Pancreas (tissue), 10 donors: Measurements from ENCODE around the gene AFAP1L2. TPM values are rescaled to one million over a fixed set of nuclear protein-coding genes. Genes with fewer than 3 reads are reported as not detected.

ENCODE experiments used
- ATAC-seq, 4 donors: fragments of 200-7000 bp; cut with Tn5 transposase; one replicate each; pipeline versions ENCODE4 v1.8.0 to v1.9.1; 2020; ENCODE audit warnings: mild to moderate bottlenecking in 4 of 4, moderate library complexity in 4 of 4
- DNase-seq, 6 donors: peaks; one replicate each; pipeline ENCODE4 v3.0.0-alpha.2; 2020
- FAIRE-seq: peaks from 2 replicates; lab custom pipeline; 2012; peaks lifted over from hg19 to GRCh38; lab: Jason Lieb, UNC
- H3K27ac ChIP-seq, 4 donors: fragments of 200-600 bp; sonication (generic); 1 replicate in 3 of 4; 2 replicates in 1 of 4; pipeline versions ENCODE4 v1.5.0 to v1.8.0; 2020
- H3K27me3 ChIP-seq, 4 donors: fragments of 200-600 bp; one replicate each; pipeline ENCODE4 v1.8.0; 2021
- H3K36me3 ChIP-seq, 3 donors: fragments of 200-600 bp; sonication (generic) in 1 of 3; one replicate each; pipeline versions ENCODE4 v1.5.0 to v1.8.0; 2020 to 2021
- H3K4me1 ChIP-seq, 3 donors: fragments of 200-600 bp; one replicate each; pipeline ENCODE4 v1.8.0; 2021
- H3K4me3 ChIP-seq, 4 donors: fragments of 200-600 bp; sonication (generic) in 2 of 4; one replicate each; pipeline versions ENCODE4 v1.5.0 to v1.8.0; 2020 to 2021
- H3K9me3 ChIP-seq, 4 donors: fragments of 200-600 bp; one replicate each; pipeline ENCODE4 v1.8.0; 2021
- CTCF ChIP-seq, 4 donors: fragments of 200-600 bp; sonication (generic) in 3 of 4; IDR thresholded peaks; one replicate each; pipeline versions ENCODE4 v1.5.0 to v1.8.0; 2021; ENCODE audit warnings: antibody characterized with exemption in 4 of 4
- WGBS, 2 donors: extraction: QIAGEN DNeasy Blood & Tissue Kit; methylation state at CpG; one replicate each; pipeline ENCODE4 v1.1.7; 2013; 5-methylcytosine and 5-hydroxymethylcytosine counted together
- intact Hi-C, 3 donors: fragments of 100-400 bp; cut with DNase I; formaldehyde crosslinking; loops; one replicate each; pipeline versions ENCODE4 v1.11.1 to v1.14.2; 2022
- polyA plus RNA-seq, 2 donors: library from polyadenylated mRNA; stranded (reverse); fragments of 200-250 nt; gene quantifications; one replicate each; pipeline ENCODE4 v1.2.3, GENCODE V29; 2013
- total RNA-seq, 6 donors: library from RNA; stranded (reverse); fragmentation: NEBNext Ultra II Directional in 4 of 6; extraction: Animal tissue kit (Norgen Biotek cat#: 25700) in 4 of 6; gene quantifications; one replicate each; pipeline versions ENCODE4 v1.2.1 to v1.2.4, GENCODE V29; 2021 to 2023
- donor health status: healthy with polysubstance abuse.
- donor health status: DM: no; HTN: no; CAD: no; lungs with moderate emphysema.
- donor health status: DM: no; HTN: no; CAD: no.
- donor health status: control.
- donor health status: control.
- donor health status: Bipolar disorder and iron deficiency.
- donor health status: DM: yes; HTN: yes; CAD: no.
- donor health status: DM: no; HTN: no; CAD: no.
- donor health status: DM: no; HTN: no; CAD: no.
- donor health status: DM: yes; HTN: yes; CAD: no.

Gene AFAP1L2
- total and polyA plus RNA-seq, 8 donors, result 3.3 to 19.9 (median 5.3) TPM

- no peaks in the 10 kb centered on the region for H3K27me3 ChIP-seq
- DNase-seq, result no peak
- ATAC-seq, result no peak
- no peaks in the 10 kb centered on the region for H3K4me1 ChIP-seq
- 86 to 87% methylated on average over 16 to 18 of the region's 18 CpGs for WGBS, 2 donors
- no peak for FAIRE-seq
- H3K36me3 ChIP-seq, result no peaks in the 10 kb centered on the region
- no peak overlapping the region for H3K4me3 ChIP-seq
- H3K9me3 ChIP-seq, result no peaks in the 10 kb centered on the region
- no peak overlapping the region for H3K27ac ChIP-seq
- intact Hi-C loops, result loop anchor here in 1 of 3 donors (10.0 kb wide), 1 partner anchor 239 kb away; no protein-coding TSS in a partner anchor
- no peak for TF ChIP-seq CTCF (IDR thresholded peaks at IDR 0.05)
Observed at GRCh38 chr10:114305521-114305925, 98.8 kb downstream of the AFAP1L2 start.

GRCh38 chr10:114304571-114305421, 99.5 kb downstream of the AFAP1L2 start:
- ATAC-seq, result peak; percentile 81 to 91 (median 88)
- FAIRE-seq, result no peak
- peak; percentile 31 to 77 (median 46) for DNase-seq
- Histone ChIP-seq H3K4me3 (peak overlapping the region in 2 of 4 donors; percentile 30 to 38), H3K36me3 (no peaks in the 10 kb centered on the region), H3K27me3 (no peaks in the 10 kb centered on the region), H3K4me1 (no peaks in the 10 kb centered on the region), H3K27ac (no peak overlapping the region), H3K9me3 (no peaks in the 10 kb centered on the region)
- peak in 2 of 4 donors; percentile 10 to 18 for TF ChIP-seq CTCF (IDR thresholded peaks at IDR 0.05)
- WGBS, 2 donors, result 8 to 10% methylated on average over 41 of the region's 41 CpGs
- intact Hi-C loops, result loop anchor here in 1 of 3 donors (5.0 to 10.0 kb wide), 2 partner anchors 133 to 240 kb away; no protein-coding TSS in a partner anchor

GRCh38 chr10:114304017-114304570, 100.2 kb downstream of the AFAP1L2 start:
- Histone ChIP-seq H3K27me3 (no peaks in the 10 kb centered on the region), H3K36me3 (no peaks in the 10 kb centered on the region), H3K4me3 (peak overlapping the region in 2 of 4 donors; percentile 30 to 38), H3K4me1 (no peaks in the 10 kb centered on the region), H3K9me3 (no peaks in the 10 kb centered on the region), H3K27ac (no peak overlapping the region)
- peak; percentile 66 to 74 (median 70) for TF ChIP-seq CTCF (IDR thresholded peaks at IDR 0.05)
- intact Hi-C loops, result loop anchor here in 1 of 3 donors (5.0 to 10.0 kb wide), 2 partner anchors 133 to 241 kb away; no protein-coding TSS in a partner anchor
- FAIRE-seq, result no peak
- 3 to 4% methylated on average over 14 of the region's 14 CpGs for WGBS, 2 donors
- peak in 5 of 6 donors; percentile 59 to 84 (median 74) for DNase-seq
- ATAC-seq, result peak; percentile 87 to 95 (median 91)

- H3K27me3 ChIP-seq, result no peaks in the 10 kb centered on the region
- H3K9me3 ChIP-seq, result no peaks in the 10 kb centered on the region
- H3K4me1 ChIP-seq, result no peaks in the 10 kb centered on the region
- FAIRE-seq, result no peak
- TF ChIP-seq CTCF (IDR thresholded peaks at IDR 0.05), result no peak
- no peak overlapping the region for H3K27ac ChIP-seq
- WGBS, 2 donors, result 48 to 55% methylated on average over 10 of the region's 10 CpGs
- no peak for ATAC-seq
- intact Hi-C loops, result loop anchor here in 1 of 3 donors (5.0 to 10.0 kb wide), 2 partner anchors 134 to 241 kb away; no protein-coding TSS in a partner anchor
- no peaks in the 10 kb centered on the region for H3K36me3 ChIP-seq
- DNase-seq, result no peak
- no peak overlapping the region for H3K4me3 ChIP-seq
Observed at GRCh38 chr10:114303556-114303955, 100.7 kb downstream of the AFAP1L2 start.
